GM12874 (cell line): ENCODE results near the gene TPBGL.

Experiments
- CTCF ChIP-seq: IDR thresholded peaks from 2 replicates; pipeline ENCODE4 v1.5.1; 2011; ENCODE audit warnings: low read depth, mild to moderate bottlenecking, control low read depth, low read length, moderate library complexity; ENCODE audit not compliant: insufficient read depth

Gene TPBGL

GRCh38 chr11:75270896-75271418 lies 30.4 kb downstream of the TPBGL start:
- TF ChIP-seq CTCF, result peak; percentile 11; the same call in 1 of the 2 replicates

GRCh38 chr11:75271730-75272129 lies 31.2 kb downstream of the TPBGL start:
- TF ChIP-seq CTCF, result no peak

GRCh38 chr11:75272391-75272790 lies 31.8 kb downstream of the TPBGL start:
- no peak for TF ChIP-seq CTCF

- TF ChIP-seq CTCF, result no peak
These were observed 32.3 kb downstream of the TPBGL start for GRCh38 chr11:75272821-75273301.

GRCh38 chr11:75273411-75274391 lies 33.1 kb downstream of the TPBGL start:
- no peak for TF ChIP-seq CTCF

- TF ChIP-seq CTCF, result no peak
These were observed 35.0 kb downstream of the TPBGL start for GRCh38 chr11:75275581-75275980.

- no peak for TF ChIP-seq CTCF
These were observed 35.6 kb downstream of the TPBGL start for GRCh38 chr11:75276186-75276585.
